AG20443 (cell line): ENCODE data around the gene MPP4.

Experiments used
- DNase-seq: peaks from one replicate; pipeline ENCODE4 v3.0.0; 2012; ENCODE audit warnings: low spot score, mixed read lengths

Gene MPP4

DNA sequence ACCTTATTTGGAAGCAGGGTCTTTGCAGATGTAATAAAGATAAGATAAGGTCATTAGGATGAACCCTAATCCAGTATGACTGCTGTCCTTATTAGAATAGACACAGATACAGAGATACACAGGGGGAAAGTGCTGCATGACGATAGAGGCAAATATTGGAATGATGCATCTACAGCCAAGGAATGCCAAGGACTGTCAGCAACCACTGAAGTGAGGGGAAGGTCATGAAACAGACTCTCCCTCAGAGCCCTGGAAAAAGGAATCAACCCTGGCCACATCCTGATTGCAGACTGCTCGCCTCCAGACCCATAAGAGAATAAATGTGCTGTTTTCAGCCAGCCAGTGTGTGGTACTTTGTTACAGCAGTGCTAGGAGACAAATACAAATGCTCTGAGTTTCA is 69.9 kb downstream of the MPP4 start:
- DNase-seq: no peak

DNA sequence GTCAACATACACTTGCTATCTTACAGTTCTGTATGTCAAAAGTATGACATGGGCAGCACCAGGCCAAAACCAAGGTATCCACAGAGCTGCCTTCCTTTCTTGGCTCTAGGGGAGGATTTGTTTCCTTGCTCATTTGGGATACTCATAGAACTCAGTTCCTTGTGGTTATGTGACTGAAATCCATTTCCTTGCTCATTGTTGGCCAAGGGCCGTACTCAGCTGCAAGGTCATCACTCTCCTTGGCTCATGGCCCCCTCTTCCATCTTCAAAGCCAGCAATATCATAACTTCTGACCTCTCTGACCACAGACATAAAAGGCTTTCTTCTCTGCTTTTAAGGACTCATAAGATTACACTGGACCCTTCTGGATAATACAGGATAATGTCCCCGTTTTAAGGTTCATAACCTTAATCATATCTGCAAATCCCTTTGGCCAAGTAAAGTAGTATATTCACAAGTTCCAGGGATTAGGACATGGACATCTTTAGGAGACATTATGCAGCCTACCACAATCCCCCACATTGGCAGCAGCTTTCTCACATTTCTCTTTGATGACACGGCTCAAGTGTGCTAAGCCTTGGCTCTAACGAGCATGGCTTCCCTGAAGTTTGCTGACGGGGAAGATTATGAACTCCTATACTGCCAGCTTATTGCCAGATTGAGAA is 76.0 kb downstream of the MPP4 start:
- DNase-seq: no peak

DNA sequence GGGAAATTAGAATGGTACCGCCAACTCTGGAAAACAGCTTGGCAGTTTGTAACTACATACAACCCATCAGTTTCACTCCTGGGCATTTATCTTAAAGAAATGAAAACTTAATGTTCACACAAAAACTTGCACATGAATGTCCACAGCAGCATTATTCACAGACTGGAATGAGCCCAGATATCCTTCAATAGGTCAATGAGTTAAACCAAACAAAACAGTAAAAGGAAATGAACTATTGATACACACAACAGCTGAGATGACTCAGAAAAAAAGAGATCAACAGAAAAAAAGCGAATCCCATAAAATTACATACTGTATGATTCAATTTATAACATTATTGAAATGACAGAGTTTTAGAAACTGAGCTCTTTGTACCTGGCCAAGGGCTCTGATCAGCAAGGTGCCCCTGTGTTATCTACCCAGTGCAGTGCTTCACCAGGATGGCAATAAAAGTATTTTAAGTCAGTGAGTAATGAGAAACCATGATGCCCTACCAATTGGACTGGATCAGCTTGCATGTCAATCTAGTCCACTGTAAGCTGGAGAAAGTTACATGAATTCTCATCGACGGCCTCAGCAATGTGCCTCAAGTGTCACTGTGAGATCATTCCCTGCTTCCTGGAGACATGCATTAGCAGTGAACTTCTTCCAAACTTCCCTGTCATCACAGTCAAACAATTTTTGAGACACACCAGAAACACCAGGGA is 77.0 kb downstream of the MPP4 start:
- no peak for DNase-seq

DNA sequence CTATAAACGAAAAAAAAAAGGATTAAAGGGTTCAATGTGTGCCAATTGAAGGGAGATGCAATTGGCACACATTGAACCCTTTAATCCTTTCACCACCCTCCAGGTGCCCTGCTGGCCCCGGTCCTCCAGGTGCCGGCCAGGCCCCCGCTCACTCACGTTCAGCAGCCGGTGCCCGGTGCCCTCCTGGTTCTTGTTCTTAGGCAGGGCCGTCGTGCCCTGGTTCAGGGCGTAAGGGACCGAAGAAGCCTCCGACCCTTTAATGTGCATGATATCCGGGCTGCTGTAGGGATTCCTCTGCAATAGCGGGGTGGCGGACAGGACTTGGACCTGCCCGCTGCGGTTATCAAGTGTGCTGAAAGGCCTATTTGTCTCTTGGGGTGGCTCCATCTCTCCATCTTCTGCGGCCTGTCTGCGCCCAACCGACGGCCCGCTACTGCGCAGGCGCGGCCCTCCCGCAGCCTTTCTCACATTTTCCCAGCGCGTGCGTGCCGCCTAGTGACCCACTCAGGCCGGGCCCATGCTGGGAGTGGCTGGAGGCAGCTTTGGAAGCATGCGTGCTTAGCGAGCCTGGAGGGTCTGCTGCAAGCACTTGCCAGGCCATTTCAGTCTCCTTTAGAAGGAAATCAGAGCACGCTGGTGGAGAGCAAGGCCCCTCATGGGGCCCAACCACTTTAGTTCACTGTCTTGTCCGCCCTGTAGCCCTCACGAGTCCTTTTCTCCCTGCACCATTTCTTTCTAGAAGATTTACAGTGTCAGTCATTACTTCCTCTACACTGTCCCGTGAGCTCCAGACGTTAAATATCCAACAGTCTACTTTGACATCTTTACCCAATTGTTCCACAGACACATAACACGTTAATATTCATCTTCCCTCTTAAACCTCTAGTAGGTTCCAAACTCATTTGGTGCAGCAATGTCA is 79.4 kb downstream of the MPP4 start:
- DNase-seq: peak; percentile 100

DNA sequence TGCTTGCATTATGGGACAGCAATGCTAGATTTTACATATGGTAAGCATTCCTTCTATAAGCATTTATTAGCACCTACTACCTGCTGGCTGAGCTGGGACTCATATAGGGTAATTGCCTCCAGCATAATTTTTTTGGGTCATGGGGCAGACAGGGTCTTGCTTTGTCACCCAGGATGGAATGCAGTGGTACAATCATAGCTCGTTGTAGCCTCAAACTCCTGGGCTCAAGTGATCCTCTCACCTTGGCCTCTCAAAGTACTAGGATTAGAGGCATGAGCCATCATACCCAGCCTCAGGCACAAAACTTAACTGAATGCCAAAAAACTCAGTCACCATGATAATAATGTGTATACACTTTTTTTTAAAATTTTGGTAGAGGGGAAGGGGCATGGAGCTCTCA is 90.4 kb downstream of the MPP4 start:
- DNase-seq: no peak

DNA sequence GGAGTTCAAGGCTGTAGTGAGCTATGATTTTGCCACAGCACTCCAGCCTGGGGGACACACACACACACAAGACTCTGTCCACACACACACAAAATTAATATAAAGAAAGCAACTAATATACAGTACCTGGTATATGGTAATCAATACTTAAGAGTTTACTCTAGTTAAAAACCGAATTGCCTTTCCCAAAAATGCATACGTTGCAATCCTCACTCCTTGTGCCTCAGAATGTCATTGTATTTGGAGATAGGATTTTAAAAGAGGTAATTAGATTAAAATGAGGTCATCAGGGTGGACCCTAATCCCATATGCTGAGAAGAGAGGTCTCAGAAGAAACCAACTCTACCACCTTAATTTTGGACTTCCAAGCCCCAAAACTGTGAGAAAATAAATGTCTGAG is 90.9 kb downstream of the MPP4 start:
- DNase-seq: no peak

DNA sequence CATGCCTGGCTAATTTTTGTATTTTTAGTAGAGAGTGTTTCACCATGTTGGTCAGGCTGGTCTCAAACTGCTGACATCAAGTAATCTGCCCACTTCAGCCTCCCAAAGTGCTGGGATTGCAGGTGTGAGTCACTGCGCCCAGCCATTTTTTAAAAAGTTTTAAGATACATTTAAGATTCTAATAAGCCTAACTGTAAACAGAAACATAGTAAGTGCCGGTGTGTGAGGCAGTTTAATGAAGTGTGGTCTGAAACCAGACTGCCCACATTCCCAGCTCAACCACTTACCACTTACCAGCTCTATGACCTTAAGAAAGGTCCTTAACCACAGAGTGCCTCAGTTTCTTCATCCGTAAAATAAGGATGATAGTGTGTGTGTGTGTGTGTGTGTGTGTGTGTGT is 97.5 kb downstream of the MPP4 start:
- no peak for DNase-seq

DNA sequence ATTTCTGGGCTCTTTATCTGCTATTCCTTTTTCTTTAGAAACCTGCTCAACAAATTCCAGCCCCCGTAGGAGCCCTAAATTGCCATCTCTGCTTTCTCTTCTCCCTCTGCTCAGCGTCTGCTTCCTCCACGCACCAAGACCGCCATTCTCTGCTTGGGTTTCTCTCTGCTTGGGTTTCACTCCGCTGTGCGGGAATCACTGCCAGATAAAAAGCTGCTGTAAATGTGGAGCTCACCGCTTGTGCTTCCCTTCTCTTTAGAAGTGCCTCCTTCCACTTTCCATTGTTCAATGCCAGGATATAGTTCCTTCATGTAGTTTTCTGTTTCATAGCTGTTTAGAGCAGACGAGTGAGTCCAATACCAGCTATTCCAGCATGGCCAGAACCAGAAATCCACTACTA is 101.0 kb downstream of the MPP4 start:
- DNase-seq: peak; percentile 14
